ENCODE measurements around the gene TIPARP. TPM values are rescaled to one million over a fixed set of nuclear protein-coding genes. Genes with fewer than 3 reads are reported as not detected.

The TIPARP gene
- total and polyA plus RNA-seq, 2 of the 13 experiments (the other 11 are each of a cell fraction or from before 2014, with no cell fraction given), result 7.3 to 19.7 TPM

DNA sequence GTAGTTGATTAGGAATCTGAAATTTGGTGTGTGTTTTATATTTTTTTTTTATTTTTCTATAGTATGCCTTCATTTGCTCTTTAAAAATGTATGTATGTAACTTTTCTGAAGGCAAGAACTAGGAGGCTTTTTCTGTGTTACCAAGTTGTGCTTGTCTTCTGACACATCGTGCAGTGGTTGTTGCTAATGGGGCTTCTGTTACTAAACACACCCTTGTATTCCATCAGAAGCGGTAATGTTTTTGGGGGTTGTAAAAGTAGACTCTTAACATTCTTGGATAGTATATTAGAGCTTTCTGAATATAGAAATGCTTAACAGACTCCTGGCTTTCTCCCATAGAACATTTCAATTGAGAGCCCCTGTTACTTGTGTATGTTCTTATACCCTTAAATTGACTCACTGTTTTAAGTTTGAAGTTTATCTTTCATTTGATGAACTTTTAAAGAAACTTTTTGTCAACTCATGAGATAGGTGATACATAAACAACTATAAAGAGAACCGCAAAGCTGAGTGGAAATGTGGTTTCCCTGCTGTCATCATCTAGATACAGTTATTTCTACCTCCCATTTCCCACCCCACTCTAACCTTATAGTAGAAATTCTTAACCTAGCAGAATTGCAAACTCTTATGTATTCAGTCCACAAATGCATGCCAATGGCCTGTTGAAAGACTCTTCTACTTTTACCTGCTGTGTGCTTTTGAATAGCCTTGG, 2.5 kb downstream of the TIPARP start (continued):
- TF ChIP-seq, protein P1, sequence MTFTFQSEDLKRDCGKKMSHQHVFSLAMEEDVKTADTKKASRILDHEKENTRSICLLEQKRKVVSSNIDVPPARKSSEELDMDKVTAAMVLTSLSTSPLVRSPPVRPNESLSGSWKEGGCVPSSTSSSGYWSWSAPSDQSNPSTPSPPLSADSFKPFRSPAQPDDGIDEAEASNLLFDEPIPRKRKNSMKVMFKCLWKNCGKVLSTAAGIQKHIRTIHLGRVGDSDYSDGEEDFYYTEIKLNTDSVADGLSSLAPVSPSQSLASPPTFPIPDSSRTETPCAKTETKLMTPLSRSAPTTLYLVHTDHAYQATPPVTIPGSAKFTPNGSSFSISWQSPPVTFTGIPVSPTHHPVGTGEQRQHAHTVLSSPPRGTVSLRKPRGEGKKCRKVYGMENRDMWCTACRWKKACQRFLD (CRISPR knock-in tag; IDR thresholded peaks at IDR 0.05; ENCODE audit: borderline replicate concordance), result no peak
- no peak for TF ChIP-seq ZNF569 (CRISPR knock-in tag; IDR thresholded peaks at IDR 0.05; ENCODE audit: borderline replicate concordance)

DNA sequence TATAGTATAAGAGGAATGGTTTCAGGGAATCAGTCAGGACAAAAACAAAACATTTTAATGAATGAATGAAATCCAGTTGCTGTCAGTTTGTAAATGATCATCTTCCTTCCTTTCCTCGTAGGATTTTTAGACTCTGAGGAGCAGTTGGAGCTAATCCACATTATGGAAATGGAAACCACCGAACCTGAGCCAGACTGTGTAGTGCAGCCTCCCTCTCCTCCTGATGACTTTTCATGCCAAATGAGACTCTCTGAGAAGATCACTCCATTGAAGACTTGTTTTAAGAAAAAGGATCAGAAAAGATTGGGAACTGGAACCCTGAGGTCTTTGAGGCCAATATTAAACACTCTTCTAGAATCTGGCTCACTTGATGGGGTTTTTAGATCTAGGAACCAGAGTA, 3.1 kb downstream of the TIPARP start:
- CTCF ChIA-PET (ENCODE audit: low intra/inter-chr PET ratio, low total read pairs), result no interaction called here
- H3K9me3 ChIP-seq (ENCODE audit: low read length), result no peaks in the 10 kb centered on the region
- TF ChIP-seq BRCA1 (CRISPR knock-in tag; IDR thresholded peaks at IDR 0.05), result no peak
- no peak for TF ChIP-seq GZF1 (CRISPR knock-in tag; IDR thresholded peaks at IDR 0.05)
- no peak for TF ChIP-seq MXD4 (CRISPR knock-in tag; IDR thresholded peaks at IDR 0.05)
- no peak for TF ChIP-seq ZFYVE20 (CRISPR knock-in tag; IDR thresholded peaks at IDR 0.05; ENCODE audit: borderline replicate concordance, low read depth)
- TF ChIP-seq FOXA1 (IDR thresholded peaks at IDR 0.05), result no peak
- TF ChIP-seq FOXA1 (CRISPR knock-in tag; IDR thresholded peaks at IDR 0.05), result no peak
- TF ChIP-seq, protein P2, sequence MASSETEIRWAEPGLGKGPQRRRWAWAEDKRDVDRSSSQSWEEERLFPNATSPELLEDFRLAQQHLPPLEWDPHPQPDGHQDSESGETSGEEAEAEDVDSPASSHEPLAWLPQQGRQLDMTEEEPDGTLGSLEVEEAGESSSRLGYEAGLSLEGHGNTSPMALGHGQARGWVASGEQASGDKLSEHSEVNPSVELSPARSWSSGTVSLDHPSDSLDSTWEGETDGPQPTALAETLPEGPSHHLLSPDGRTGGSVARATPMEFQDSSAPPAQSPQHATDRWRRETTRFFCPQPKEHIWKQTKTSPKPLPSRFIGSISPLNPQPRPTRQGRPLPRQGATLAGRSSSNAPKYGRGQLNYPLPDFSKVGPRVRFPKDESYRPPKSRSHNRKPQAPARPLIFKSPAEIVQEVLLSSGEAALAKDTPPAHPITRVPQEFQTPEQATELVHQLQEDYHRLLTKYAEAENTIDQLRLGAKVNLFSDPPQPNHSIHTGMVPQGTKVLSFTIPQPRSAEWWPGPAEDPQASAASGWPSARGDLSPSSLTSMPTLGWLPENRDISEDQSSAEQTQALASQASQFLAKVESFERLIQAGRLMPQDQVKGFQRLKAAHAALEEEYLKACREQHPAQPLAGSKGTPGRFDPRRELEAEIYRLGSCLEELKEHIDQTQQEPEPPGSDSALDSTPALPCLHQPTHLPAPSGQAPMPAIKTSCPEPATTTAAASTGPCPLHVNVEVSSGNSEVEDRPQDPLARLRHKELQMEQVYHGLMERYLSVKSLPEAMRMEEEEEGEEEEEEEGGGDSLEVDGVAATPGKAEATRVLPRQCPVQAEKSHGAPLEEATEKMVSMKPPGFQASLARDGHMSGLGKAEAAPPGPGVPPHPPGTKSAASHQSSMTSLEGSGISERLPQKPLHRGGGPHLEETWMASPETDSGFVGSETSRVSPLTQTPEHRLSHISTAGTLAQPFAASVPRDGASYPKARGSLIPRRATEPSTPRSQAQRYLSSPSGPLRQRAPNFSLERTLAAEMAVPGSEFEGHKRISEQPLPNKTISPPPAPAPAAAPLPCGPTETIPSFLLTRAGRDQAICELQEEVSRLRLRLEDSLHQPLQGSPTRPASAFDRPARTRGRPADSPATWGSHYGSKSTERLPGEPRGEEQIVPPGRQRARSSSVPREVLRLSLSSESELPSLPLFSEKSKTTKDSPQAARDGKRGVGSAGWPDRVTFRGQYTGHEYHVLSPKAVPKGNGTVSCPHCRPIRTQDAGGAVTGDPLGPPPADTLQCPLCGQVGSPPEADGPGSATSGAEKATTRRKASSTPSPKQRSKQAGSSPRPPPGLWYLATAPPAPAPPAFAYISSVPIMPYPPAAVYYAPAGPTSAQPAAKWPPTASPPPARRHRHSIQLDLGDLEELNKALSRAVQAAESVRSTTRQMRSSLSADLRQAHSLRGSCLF (CRISPR knock-in tag; IDR thresholded peaks at IDR 0.05; ENCODE audit: borderline replicate concordance), result no peak
- TF ChIP-seq GFI1 (CRISPR knock-in tag; IDR thresholded peaks at IDR 0.05; ENCODE audit: borderline replicate concordance), result no peak
- no peaks in the 10 kb centered on the region for H3K27me3 ChIP-seq (ENCODE audit: control insufficient read depth in 1 of 2, insufficient read depth in 2 of 2, low read length in 2 of 2)
- H3K9ac ChIP-seq (ENCODE audit: insufficient read depth, low read depth, low read length), result no peak overlapping the region
- DNase-seq (ENCODE audit: low spot score) (no peak), ATAC-seq (no peak), FAIRE-seq (no peak)
- no peak overlapping the region for H3K4me3 ChIP-seq (replicated peaks in 1 of 3; ENCODE audit: insufficient read depth in 1 of 3, low read depth in 2 of 3, low read length in 3 of 3)
- H2AFZ ChIP-seq (ENCODE audit: low read length), result no peak overlapping the region
- 81% methylated on average over 2 of the region's 2 CpGs for WGBS (ENCODE audit: low lambda C conversion rate)
- H3K36me3 ChIP-seq (replicated peaks in 1 of 2; ENCODE audit: control insufficient read depth in 1 of 2, insufficient read depth in 2 of 2, low read length in 2 of 2), result peaks cover 4 to 32% of the 10 kb centered on the region in 2 experiments; a peak in 4 of 5 replicates
- BruUV-seq (replicated peaks), result no TSS peak
- POLR2A ChIA-PET, result interaction anchor here (1.1 kb wide), 1 partner anchor 123 kb away, joined by 3 read pairs; the partner anchor contains the start of gene SSR3
- peaks cover 30% of the 10 kb centered on the region for H4K20me1 ChIP-seq (ENCODE audit: insufficient read depth, low read length)
- intact Hi-C loops (cut with micrococcal nuclease; ENCODE audit: unreplicated experiment), result loop anchor here (10.0 kb wide), 2 partner anchors 147 to 523 kb away; partner anchors contain the start of gene LEKR1
- in situ Hi-C loops (cut with HindIII; ENCODE audit: extremely low pct_ligation_motif_present, low pct_unique_long_range_greater_than_20kb), result loop anchor here (10.0 kb wide), 3 partner anchors 123 to 457 kb away; partner anchors contain the start of gene SSR3
- no peak overlapping the region for H3K4me2 ChIP-seq (ENCODE audit: low read depth, low read length)
- H3K79me2 ChIP-seq (ENCODE audit: insufficient read depth, low read length), result peaks cover 76% of the 10 kb centered on the region
- no peak overlapping the region for H3K27ac ChIP-seq (ENCODE audit: extremely low read length, insufficient read depth, low read length)
- peaks cover 71% of the 10 kb centered on the region for H3K4me1 ChIP-seq (ENCODE audit: insufficient read depth, low read length)
